HG03135 (cell line): ENCODE data around the gene IPP.
A peak's percentile ranks its signal among the peaks of the same experiment; 100 is the strongest.
"Not testable (repeated sequence)": the region's sequence is repeated elsewhere in the genome, so short reads cannot be mapped to it uniquely, and the experiment has no call there.

ENCODE experiments used
- ATAC-seq: cut with Tn5 transposase; IDR thresholded peaks from one replicate; pipeline ENCODE4 v1.9.1; 2021; ENCODE audit warnings: mild to moderate bottlenecking, moderate library complexity; ENCODE audit not compliant: unreplicated experiment

IPP gene

DNA sequence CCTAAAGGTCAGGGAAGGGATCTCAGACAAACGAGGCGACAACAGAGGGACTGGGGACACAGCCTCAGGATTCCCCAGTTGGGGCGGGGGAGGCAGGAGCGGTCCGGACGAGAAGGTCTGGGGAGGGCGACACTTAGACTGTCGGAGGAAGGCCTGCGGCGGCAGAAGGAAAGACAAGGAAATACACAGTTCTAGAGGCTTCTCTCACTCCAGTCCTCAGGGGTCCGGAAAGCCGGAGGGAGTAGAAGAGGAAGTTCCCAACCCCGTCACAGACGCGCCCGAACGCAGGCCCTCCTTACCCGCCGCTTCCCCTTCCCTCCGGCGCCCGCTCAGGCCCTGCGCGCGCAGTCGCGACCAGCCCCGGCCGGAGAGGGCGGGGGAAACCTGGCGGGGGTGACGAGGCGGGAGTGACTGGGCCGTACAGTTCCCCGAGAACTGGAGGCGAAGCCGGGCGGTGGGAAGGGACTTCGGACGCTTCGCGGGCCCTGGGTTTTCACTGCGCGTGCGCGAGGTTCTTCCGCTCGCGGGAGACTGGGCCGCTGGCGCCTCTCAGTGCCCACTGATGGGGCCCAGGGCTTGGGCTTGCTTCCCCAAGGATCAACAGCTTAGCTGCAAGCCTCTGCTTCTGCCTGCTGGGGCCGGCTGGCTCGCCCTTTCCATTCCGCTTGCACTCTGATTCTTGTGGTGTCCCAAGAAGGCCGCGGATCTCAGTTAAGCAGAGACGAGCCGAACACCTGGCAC lies at the start of gene IPP:
IPP (minus strand) TSS at position 356 of the 741 bp plus-strand sequence. CDS start 4,242 bp downstream, outside the sequence.
- ATAC-seq = peak; percentile 84

DNA sequence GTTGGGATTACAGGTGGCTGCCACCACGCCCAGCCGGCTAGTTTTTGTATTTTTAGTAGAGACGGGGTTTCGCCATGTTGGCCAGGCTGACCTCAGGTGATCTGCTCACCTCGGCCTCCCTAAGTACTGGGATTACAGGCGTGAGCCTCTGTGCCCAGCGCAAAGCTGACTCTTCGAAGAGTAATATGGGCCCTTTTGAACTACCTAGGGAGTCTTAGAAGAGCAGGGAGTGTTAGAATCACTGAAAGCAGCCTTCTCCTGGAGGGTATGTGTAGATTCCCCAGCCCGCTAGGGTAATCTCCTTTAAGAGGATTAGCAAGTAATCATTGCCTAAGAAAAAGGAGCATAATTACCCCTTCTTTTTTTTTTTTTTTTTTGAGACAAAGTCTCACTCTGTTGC lies 46.5 kb upstream of the IPP start:
- ATAC-seq = no peak

DNA sequence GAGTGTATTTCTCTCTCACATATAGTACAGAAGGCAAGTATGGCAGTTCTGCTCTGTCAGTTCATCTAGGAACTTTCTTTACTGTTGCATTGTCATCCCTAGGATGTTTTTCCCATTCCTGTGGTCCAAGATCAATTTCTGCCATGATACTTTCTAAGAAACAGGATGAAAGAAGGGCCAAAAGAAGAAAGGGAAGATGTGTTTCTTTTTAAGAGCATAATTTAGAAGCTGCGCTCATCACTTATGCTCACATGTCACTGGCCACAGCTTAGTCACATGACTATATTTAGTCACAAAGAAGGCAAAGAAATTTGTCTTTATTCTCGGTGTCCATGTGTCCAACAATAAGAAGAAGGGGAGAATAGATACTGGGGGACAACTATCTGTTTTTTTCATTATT lies 45.9 kb upstream of the IPP start:
- no peak for ATAC-seq

DNA sequence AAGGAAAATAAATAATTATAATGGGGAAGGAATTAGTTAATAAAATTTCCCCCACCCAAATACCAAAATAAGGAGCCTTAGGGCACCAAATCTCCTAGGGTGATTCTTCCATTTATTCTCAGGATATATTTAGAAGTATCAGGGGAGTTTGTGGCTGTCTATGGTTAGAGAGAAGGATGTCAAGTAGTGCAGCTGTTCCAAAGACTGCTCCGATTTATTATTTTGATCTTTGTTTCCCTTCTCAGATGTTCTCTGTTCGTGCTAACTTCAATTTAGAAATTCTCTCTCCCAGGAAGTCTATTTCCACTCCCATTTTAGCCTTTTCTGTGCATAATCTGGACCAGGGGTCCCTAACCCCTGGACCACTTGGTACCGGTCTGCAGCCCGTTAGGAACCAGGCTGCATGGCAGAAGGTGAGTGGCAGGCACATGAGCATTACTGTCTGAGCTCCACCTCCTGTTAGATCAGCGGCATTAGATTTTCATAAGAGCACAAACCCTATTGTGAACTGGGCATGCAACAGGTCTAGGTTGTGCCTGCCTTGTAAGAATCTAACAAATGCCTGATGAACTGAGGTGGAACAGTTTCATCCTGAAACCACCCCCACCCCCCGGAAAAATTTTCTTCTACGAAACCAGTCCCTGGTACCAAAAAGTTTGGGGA lies 43.6 kb upstream of the IPP start:
- no peak for ATAC-seq

DNA sequence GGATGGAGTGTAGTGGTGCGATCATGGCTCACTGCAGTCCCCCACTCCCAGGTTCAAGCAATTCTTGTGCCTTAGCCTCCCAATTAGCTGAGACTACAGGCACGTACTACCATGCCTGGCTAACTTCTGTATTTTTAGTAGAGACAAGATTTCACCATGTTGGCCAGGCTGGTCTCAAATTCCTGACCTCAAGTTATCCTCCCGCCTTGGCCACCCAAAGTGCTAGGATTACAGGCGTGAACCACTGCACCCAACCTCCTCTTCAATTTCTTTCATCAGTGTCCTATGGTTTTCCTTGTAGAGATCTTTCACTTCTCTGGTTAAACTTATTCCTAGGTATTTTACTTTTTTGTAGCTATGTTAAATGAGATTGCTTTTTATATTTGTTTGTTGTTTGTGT lies 42.3 kb upstream of the IPP start:
- no peak for ATAC-seq

DNA sequence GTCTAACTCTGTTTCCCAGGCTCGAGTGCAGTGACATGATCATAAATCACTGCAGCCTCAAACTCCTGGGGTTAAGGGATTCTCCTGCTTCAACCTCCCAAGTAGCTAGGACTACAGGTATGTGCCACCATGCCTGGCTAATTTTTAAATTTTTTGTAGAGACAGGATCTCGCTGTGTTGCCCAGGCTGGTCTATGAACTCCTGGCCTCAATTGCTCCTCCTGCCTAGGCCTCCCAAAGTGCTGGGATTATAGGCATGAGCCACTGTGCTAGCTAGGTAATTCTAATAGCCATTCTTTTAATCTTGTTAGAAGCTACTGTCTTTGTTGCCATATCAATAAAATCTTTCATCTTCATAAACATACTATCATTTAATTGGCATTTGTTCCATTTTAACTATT lies 39.1 kb upstream of the IPP start:
- ATAC-seq = no peak

DNA sequence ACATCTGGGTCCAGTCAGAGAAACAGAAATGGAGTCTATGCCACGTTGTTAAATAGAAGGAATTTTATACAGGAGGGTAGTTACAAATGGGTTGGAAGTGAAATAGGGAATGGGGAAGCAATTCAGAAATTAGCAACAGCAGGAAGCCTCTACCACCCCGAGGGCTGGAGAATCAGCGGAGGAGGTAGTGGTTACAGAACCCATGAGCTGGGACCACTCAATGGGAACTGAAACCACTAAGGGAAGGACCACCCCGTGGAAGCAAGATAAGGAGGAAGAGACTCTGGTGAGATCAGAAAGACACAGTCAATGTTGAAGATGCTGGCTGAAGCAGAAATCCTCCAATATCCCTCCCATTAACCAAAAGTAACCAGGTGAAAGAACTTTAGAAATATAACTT lies 37.5 kb upstream of the IPP start:
- no peak for ATAC-seq

DNA sequence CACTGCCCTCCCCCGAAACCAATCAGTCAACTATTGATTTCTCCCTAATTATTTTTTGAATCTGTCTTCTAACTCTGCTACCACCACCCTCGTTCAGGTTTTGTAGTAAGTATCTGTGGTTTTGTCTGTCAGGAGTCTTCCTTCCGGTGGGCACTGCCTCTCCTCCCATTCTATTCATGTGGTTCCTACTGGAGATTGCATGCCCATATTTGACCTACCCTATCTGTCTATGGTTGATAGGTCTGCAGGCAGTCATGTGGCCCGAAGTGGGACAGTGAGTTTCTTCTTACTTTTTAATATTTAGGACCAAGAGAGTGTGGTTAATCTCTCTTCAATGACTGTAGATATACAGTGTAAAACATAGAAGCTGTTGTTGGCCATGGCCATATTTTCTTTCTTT lies 35.1 kb upstream of the IPP start:
- peak; percentile 60 for ATAC-seq

DNA sequence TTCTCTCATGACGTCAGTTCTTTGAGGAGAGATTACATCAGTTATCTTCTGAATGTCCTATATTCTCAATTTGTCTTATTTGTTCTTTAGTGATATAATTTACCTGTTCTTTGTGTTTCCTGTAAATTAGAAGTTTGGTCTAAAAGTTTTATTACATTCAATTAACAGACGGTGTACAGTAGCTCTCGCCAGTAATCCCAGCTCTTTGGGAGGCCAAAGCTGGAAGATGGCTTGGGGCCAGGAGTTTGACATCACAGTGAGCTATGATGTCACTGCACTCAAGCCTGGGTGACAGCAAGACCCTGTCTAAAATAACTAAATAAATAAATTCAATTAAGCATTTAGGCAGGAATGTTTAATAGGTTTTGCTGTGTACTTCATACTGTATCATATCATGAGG lies 25.3 kb upstream of the IPP start:
- no peak for ATAC-seq

DNA sequence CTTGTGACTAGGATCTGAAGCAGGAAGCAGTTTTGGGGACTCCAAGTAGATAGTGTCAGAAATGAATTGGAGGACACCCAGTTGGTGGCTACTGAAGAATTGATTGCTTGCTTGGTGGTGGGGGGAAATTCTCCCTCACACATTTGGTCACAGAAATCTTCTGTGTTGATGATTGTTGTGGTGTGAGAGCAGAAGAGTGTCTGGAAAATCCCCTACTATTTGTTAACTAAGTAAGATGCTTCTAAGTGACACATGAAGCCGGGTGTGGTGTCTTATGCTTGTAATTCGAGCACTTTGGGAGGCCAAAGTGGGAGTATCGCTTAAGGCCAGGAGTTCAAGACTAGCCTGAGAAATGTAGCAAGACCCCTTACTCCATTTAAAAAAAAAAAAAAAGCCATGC lies 22.5 kb upstream of the IPP start:
- ATAC-seq = no peak

DNA sequence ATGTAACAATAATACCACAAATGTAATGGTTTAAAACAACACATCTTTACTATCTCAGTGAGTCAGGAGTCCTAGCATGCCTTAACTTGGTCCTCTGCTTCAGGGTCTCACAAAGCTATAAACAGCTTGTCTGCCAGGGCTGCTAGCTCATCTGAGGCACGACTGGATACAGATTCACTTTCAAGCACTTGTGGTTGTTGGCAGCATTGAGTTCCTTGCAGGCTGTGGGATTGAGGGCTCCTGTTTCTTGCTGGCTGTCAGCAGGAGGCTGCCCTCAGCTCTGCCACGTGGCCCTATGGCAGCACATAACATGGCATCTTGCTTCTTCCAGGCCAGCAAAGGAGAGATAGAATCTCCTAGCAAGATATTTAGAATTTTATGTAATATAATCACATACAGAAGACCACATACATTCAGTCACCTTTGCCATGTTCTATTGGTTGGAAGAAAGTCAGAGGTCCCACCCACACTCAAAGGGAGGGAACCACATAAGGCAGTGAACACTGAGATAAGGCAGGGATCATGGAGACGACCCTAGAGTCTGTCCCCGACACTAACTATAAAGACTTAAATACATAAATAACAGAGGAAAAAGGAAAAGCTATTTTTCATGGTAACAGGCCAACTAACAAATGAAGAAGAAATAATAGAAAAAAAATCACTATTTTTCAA lies 18.9 kb upstream of the IPP start:
- ATAC-seq = no peak

DNA sequence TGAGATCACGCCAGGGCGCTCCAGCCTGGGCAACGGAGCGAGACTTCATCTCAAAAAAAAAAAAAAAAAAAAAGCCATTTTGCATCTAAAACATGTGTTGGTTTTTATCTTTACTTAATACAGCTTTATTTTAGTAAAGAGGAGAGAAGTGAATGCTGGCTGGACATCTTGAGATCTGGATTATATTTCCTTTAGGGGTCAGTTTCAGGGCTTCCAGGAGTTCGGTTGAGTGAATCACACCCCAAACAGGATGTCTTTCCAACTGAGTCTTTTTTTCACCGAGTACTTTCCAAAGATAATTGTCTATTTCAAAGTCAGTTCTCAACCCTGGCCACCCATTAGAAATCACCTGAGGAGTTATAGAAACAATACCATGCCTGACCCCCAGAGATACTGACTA lies 16.6 kb upstream of the IPP start:
- ATAC-seq = no peak

DNA sequence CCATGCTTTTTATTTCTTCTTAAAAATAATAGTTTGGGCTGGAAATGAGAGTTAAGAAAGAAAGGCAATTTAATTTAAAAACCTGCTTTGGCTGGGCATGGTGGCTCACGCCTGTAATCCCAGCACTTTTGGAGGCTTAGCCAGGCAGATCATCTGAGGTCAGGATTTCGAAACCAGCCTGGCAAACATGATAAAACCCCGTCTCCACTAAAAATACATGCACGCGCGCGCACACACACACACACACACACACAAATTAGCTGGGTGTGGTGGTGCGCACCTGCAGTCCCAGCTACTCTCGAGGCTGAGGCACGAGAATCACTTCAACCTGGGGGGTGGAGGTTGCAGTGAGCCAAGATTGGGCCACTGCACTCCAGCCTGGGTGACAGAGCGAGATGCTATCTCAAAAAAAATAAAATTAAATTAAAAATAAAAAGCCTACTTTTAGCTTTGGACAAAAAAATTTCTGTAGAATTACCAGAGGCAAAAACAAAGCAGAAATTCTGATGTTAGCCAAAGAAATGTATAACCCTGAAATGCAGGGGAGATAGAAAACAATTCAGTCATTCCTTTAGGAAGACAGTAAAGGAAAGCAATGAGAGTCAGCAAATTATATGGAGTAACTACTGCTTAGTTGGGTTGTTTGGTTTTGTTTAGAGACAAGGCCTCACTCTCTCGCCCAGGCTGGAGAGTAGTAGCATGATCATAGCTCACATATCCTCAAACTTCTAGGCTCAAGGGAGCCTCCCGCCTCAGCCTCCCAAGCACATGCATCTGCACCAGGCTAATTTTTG lies 15.7 kb upstream of the IPP start:
- ATAC-seq = no peak

DNA sequence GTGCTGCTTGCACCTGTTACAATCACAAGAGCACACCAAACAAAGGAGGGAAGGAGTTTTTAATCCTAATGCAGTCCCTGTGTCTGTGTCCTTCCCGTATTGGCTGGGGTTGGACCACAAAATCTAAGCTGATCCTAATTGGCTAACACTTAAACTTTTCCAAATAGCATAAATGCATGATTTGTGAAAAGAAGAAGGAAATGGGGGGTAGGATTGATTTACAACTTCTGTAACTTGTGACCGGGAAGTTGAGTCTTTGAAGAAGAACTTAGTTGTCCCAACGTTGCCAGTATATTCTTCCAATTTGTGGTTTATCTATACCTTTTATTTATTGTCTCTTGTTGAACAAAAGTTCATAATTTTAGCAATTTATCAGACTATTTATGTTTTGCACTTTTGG lies 11.8 kb upstream of the IPP start:
- ATAC-seq = no peak

DNA sequence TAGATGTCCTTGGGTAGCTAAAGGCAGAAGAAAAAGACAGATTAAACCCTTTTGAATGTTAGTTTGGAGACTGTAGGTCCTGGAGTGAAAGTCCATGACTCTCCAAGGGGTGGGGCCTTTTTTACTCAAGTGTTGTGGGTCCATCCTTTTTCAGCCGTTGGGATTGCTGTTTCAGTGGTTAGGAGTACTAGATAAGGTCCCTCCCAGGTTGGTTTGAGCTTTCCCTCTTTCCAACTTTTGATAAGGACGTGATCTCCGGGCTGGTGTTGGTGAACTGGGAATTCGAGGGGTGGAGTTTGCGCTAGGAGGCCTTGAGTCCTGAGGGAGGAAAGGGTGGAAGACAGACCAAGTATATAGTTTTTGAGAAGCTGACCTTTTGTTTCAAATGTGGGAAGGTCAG lies 5.2 kb upstream of the IPP start:
- ATAC-seq = no peak

DNA sequence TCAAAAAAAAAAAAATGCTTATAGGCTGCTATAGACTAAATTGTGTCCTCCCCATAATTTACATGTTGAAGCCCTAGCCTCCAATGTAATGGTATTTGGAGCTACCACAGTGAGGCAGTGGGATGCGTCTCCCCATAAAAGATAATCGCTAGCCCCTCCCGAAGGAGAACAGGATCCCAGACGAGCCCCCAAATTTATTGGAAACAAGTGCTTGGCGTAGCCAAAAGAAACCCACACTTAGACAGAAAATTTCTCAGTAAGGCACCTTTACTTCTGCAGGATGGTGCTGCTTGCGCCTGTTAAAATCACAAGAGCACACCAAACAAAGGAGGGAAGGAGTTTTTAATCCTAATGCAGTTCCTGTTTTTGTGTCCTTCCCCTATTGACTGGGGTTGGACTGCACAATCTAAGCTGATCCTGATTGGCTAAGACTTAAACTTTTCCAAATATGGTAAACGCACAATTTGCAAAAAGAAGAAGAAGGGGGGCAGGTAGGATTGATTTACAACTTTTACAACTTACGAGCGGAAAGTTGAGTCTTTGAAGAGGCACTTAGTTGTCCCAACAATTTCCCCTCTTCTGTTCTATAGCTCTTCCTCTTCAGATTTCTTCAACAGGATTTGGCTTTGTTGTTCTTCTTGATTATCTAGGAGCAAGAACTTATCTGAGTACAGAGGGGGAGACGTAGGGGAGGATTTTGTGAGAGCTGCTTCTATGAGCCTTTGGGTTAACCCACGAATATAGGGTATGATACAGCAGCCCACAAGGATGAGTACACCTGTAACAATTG lies 3.0 kb upstream of the IPP start:
- ATAC-seq = no peak

DNA sequence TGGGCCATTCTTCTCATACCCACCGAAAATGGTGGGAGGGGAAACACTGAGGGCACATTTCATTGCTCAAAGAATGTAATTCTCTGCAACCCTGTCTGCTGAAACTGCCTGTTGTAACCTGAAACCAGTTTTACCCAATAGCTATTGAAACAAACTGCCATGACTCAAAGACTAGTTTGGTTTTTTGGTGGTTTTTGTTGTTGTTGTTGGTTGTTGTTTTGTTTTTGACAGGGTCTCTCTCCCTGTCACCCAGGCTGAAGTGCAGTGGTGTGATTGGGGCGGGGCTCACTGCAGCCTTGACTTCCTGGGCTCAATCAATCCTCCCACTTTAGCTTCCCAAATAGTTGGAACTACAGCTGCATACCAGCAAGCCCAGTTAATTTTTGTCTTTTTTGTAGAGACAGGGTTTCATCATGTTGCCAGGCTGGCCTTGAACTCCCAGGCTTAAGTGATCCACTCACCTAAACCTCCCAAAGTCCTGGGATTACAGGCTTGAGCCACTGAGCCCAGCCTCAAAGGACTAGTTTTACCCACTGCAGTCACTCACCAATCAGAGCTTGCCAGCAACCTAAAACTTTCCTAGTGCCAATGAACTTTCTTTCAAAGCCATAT lies 2.1 kb upstream of the IPP start:
- ATAC-seq = no peak

DNA sequence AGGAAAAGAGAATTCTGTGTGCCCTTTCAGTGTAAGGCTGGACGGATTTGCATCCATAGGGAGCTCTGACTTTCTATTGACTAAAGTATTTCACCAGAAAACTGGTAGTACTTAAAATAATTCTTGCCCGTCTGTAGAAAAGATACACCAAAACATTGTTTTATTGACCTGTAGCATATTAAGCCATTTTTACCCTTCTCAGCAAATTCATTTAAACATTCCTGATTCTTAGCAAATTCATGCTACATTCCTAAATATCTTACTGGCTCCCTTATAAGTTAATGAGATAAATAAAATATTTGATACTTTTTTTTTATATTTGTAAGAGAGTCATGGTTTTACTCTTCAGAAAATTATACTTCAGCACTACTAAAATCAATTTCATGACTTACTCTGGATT lies 1.6 kb upstream of the IPP start:
- ATAC-seq = no peak

DNA sequence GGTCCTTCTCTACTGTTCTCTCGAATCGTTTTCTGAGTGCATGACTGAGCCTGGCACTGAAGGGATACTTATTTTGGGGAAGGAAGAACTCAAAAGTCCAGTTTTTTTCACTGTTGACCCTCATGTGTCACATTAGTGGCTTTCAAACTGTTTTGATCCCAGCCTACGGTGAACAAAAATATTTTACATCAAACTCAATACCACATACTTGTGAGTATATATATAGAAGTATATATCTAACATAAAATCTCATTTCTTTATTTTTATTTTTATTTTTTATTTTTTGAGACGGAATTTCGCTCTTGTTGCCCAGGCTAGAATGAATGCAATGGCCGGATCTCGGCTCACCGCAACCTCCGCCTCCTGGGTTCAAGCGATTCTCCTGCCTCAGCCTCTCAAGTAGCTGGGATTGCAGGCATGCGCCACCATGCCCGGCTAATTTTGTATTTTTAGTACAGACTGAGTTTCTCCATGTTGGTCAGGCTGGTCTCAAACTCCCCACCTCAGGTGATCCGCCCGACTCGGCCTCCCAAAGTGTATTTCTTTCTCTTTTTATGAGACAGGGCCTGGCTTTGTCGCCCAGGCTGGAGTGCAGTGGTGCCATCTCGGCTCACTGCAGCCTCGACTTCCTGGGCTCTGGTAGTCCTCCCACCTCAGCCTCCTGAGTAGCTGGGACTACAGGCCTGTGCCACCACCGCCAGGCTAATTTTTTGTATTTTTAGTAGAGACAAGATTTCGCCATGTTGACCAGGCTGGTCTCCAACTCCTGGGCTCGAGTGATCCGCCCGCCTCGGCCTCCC lies 786 bp upstream of the IPP start:
- ATAC-seq = not testable (repeated sequence)
